Measurements from ENCODE around the gene C13orf46.
A peak's percentile ranks its signal among the peaks of the same experiment; 100 is the strongest.
"Not testable (repeated sequence)": the region's sequence is repeated elsewhere in the genome, so short reads cannot be mapped to it uniquely, and the experiment has no call there.

C13orf46 gene

GRCh38 chr13:113995051-113995601 is 21.2 kb upstream of the C13orf46 start:
- no peak overlapping the region for H3K27ac ChIP-seq
- DNase-seq (ENCODE audit: low read depth, low spot score), result no peak

GRCh38 chr13:113992276-113993005 is 18.6 kb upstream of the C13orf46 start:
- H3K27ac ChIP-seq, result no peak overlapping the region
- DNase-seq (ENCODE audit: low read depth, low spot score), result no peak

GRCh38 chr13:113991676-113992179 is 17.9 kb upstream of the C13orf46 start:
- DNase-seq (ENCODE audit: low read depth, low spot score), result no peak
- H3K27ac ChIP-seq, result no peak overlapping the region

GRCh38 chr13:113991191-113991669 is 17.4 kb upstream of the C13orf46 start:
- H3K27ac ChIP-seq, result no peak overlapping the region
- DNase-seq (ENCODE audit: low read depth, low spot score), result no peak

DNA sequence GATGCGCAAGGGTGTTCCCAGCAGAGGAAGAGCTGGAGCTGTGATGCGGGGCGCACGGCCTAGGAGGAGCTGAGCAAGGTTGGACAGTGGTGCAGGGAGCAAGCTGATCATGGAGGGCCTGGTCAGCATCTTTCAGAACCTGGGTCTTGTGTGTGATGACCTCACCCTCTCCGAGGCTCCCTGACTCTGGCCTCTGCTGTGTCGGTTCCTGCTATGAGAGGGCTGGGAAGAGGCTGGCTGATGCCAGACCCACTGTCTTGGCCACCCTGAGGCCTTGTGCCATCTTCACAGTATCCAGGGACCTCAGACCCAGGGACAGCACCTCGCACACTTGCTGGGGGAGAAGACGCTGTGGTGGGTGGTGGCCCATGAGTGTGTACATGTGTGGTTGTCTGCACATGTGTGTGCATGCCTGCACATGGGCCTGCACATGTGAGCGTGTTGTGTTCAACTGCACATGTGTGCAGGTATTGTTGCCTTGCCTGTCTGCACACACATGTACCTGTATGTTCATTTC is 16.5 kb upstream of the C13orf46 start:
- no peak overlapping the region for H3K27ac ChIP-seq
- DNase-seq (ENCODE audit: low read depth, low spot score), result no peak

- no peak overlapping the region for H3K27ac ChIP-seq
- no peak for DNase-seq (ENCODE audit: low read depth, low spot score)
Measured at GRCh38 chr13:113989585-113990300, 15.9 kb upstream of the C13orf46 start.

- DNase-seq (ENCODE audit: low read depth, low spot score); H3K27ac ChIP-seq: not testable (repeated sequence)
Measured at GRCh38 chr13:113988859-113989258, 15.0 kb upstream of the C13orf46 start.

- no peak overlapping the region for H3K27ac ChIP-seq
- DNase-seq (ENCODE audit: low read depth, low spot score), result no peak
Measured at GRCh38 chr13:113982296-113982661, 8.4 kb upstream of the C13orf46 start.

- DNase-seq (ENCODE audit: low read depth, low spot score), result no peak
- H3K27ac ChIP-seq, result no peak overlapping the region
Measured at GRCh38 chr13:113981611-113982295, 7.9 kb upstream of the C13orf46 start.

DNA sequence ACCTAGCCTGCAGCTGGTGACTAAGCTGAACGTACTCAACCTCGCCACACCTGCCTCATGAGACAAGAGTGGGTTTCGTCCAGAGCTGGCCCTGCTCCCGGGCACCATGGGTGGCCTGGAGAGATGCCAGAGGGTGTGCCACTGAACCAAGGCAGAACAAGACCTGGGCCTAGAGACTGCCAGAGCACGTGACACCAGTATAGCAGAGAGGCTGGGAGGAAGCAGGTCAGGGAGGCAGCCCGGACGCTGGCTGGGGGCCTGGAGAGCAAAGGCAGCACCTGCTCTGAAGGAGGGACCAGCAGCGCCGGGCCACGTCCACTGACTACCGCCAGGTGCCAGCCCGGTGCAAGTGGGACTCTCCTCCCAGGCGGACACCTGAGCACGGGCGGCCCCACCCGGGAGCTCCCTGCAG is 7.3 kb upstream of the C13orf46 start:
- H3K27ac ChIP-seq, result no peak overlapping the region
- DNase-seq (ENCODE audit: low read depth, low spot score), result peak; percentile 78

GRCh38 chr13:113980489-113981064 is 6.7 kb upstream of the C13orf46 start:
- no peak for DNase-seq (ENCODE audit: low read depth, low spot score)
- H3K27ac ChIP-seq, result no peak overlapping the region

DNA sequence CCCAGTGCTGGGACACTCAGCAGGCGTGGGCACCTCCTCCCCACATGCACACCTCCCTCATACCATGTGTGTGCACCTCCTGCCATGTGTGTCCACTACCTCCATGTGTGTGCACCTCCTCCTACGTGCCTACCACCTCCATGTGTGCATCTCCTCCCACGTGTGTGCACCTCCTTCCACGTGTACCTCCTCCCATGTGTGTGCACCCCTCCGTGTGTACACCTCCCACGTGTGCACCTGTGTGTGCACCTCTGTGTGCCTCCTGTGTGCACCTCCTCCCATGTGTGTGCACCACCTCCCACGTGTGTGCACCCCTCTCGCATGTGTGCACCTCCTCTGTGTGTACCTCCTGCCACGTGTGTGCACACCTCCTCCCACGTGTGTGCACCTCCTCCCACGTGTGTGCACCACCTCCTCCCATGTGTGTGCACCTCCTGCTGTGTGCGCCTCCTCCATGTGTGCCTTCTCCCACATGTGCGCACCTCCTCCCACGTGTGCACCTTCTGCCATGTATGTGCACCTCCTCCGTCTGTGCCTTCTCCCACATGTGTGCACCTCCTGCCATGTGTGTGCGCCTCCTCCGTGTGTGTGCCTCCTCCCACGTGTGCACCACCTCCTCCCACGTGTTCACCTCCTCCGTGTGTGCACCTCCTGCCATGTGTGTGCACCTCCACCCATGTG is 6.1 kb upstream of the C13orf46 start:
- no peak overlapping the region for H3K27ac ChIP-seq
- DNase-seq (ENCODE audit: low read depth, low spot score), result no peak

GRCh38 chr13:113978741-113979481 is 5.0 kb upstream of the C13orf46 start:
- no peak for DNase-seq (ENCODE audit: low read depth, low spot score)
- no peak overlapping the region for H3K27ac ChIP-seq

GRCh38 chr13:113977976-113978375 is 4.1 kb upstream of the C13orf46 start:
- H3K27ac ChIP-seq, result no peak overlapping the region

DNA sequence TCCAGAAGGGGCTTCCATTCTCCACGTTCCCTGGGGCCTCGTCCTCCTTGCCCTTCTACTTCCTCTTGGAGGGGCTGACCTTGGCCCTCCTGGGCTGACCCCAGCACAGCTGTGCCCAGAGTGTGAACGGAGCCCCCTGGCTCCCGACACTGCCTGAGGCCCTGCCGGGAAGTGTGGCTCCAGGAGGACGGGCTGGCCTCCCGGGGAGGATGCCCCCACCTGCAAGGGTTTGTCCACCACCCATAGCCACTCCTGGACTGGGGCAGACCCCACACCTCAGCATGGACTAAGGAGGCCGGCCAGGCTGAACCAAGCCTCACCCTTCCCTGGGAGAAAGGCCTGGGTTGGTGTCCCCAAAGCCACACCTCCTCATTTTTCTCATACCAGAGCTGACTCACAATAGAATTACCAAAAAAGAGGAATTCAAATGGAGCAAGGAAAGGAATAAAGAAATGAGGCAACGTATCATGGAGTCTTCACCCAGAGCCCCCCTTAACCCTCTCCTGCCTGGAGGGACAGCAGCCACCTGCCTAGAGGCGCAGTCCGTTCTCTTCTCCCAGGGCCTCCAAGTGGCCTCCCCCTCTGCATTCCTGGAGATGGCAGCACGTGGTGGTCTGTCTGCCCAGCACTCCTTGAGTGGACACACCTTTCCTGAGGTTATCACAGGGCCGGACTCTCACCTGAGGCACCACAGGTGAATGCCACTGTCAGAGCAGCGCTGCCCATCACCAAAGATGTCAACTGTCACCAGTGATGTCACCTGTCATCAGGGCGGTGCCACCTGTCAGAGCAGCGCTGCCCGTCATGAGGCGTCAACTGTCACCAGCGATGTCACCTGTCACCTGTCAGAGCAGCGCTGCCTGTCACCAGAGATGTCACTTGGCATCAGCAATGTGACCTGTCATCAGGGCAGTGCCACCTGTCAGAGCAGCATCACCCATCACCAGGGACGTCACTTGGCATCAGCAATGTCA is 3.1 kb upstream of the C13orf46 start:
- no peak for DNase-seq (ENCODE audit: low read depth, low spot score)
- no peak overlapping the region for H3K27ac ChIP-seq

More at GRCh38 chr13:113977976-113978375, 4.1 kb upstream of the C13orf46 start:
- DNase-seq (ENCODE audit: low read depth, low spot score), result no peak

GRCh38 chr13:113975416-113975815 is 1.5 kb upstream of the C13orf46 start:
- no peak for DNase-seq (ENCODE audit: low read depth, low spot score)
- no peak overlapping the region for H3K27ac ChIP-seq

Data from epithelial cell of prostate (primary cell).